HPDE6-E6E7 (cell line): ENCODE results near the gene ZNF490.
"Not testable (repeated sequence)": the region's sequence is repeated elsewhere in the genome, so short reads cannot be mapped to it uniquely, and the experiment has no call there.

ENCODE experiments used
- DNase-seq: peaks from one replicate; pipeline ENCODE4 v3.0.0; 2011; ENCODE audit warnings: missing footprints; ENCODE audit errors: extremely low spot score

The ZNF490 gene

GRCh38 chr19:12610540-12611360 lies at the start of gene ZNF490, which contains the start of gene ZNF791:
TSS of gene ZNF490 (minus strand) at chr19:12610813. CDS start at chr19:12610680, 133 bp downstream.
TSS of gene ZNF791 (plus strand) at chr19:12610920. CDS start at chr19:12611080, 160 bp downstream.
- DNase-seq = peak; percentile 98

GRCh38 chr19:12657966-12658365 lies 47.4 kb upstream of the ZNF490 start:
- DNase-seq = no peak

GRCh38 chr19:12656899-12657571 lies 46.4 kb upstream of the ZNF490 start:
- DNase-seq = no peak

- no peak for DNase-seq
Observed at GRCh38 chr19:12655546-12655945, 44.9 kb upstream of the ZNF490 start.

GRCh38 chr19:12652219-12652618 lies 41.6 kb upstream of the ZNF490 start:
- no peak for DNase-seq

GRCh38 chr19:12649941-12650340 lies 39.3 kb upstream of the ZNF490 start:
- DNase-seq = no peak

GRCh38 chr19:12648088-12648487 lies 37.5 kb upstream of the ZNF490 start:
- no peak for DNase-seq

- no peak for DNase-seq
Observed at GRCh38 chr19:12647490-12648071, 37.0 kb upstream of the ZNF490 start.

GRCh38 chr19:12647047-12647446 lies 36.4 kb upstream of the ZNF490 start:
- no peak for DNase-seq

- no peak for DNase-seq
Observed at GRCh38 chr19:12646551-12646950, 35.9 kb upstream of the ZNF490 start.

- not testable (repeated sequence) for DNase-seq
Observed at GRCh38 chr19:12643716-12644115, 33.1 kb upstream of the ZNF490 start.

- DNase-seq = no peak
Observed at GRCh38 chr19:12642506-12642905, 31.9 kb upstream of the ZNF490 start.

- DNase-seq = no peak
Observed at GRCh38 chr19:12641456-12641855, 30.8 kb upstream of the ZNF490 start.

- DNase-seq = peak; percentile 81
Observed at GRCh38 chr19:12639901-12640613, 29.4 kb upstream of the ZNF490 start.

- DNase-seq = no peak
Observed at GRCh38 chr19:12638611-12639182, 28.1 kb upstream of the ZNF490 start.

- DNase-seq = no peak
Observed at GRCh38 chr19:12636631-12637030, 26.0 kb upstream of the ZNF490 start.

GRCh38 chr19:12629215-12629614 lies 18.6 kb upstream of the ZNF490 start:
- no peak for DNase-seq

GRCh38 chr19:12628040-12629022 lies 17.7 kb upstream of the ZNF490 start:
- no peak for DNase-seq

- DNase-seq = no peak
Observed at GRCh38 chr19:12626958-12627357, 16.3 kb upstream of the ZNF490 start.

GRCh38 chr19:12623361-12624031 lies 12.9 kb upstream of the ZNF490 start:
- no peak for DNase-seq
